Measurements from ENCODE around the gene CCDC102B.

The CCDC102B gene

DNA sequence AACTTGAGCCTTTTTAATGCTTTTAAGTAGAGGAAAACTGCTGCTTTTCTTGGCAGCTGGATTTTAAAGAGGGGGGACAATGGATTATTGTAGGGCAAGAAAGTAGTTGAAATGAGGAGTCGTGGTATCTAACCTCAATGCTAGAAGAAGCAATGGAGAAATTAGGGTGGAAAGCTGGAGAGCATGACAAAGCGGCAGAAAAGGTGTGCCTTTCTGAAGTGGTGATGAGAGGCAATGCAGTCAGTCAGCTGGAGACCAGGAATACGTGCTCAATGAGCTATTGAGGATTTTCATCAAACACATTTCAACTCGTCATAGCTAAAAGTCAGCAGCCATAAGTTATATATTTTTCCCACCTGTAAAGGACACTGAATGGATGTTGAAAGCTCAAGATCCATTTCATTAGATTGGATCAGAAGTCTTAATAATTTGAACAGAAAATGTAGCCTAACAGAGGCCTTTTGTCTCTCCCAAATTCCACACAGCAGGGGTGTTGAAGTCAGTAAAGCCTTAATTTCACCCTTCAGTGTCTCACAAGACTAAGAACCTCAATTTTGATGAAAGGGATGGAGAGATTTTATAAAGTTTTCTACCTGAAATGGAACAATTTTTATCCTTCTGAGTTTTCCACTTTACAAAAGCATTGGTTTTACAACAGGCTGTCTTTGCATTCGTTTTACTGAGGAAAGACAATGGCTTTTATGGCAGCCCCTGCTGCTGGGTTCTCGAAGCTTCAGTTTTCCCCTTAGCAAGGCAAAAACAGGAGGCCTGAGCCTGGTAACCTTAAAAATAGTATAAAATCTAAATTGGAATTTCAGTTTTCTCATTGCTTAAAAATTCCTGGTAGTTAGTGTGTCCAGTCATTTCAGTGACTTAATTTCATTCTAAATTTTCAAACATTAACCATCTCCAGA is 131.1 kb downstream of the CCDC102B start:
- no peak overlapping the region for H3K27ac ChIP-seq
- no peaks in the 10 kb centered on the region for H3K27me3 ChIP-seq (replicated peaks)
- TF ChIP-seq, protein P1, sequence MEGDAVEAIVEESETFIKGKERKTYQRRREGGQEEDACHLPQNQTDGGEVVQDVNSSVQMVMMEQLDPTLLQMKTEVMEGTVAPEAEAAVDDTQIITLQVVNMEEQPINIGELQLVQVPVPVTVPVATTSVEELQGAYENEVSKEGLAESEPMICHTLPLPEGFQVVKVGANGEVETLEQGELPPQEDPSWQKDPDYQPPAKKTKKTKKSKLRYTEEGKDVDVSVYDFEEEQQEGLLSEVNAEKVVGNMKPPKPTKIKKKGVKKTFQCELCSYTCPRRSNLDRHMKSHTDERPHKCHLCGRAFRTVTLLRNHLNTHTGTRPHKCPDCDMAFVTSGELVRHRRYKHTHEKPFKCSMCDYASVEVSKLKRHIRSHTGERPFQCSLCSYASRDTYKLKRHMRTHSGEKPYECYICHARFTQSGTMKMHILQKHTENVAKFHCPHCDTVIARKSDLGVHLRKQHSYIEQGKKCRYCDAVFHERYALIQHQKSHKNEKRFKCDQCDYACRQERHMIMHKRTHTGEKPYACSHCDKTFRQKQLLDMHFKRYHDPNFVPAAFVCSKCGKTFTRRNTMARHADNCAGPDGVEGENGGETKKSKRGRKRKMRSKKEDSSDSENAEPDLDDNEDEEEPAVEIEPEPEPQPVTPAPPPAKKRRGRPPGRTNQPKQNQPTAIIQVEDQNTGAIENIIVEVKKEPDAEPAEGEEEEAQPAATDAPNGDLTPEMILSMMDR (IDR thresholded peaks at IDR 0.05; ENCODE audit: low read depth, low read length, missing control alignments) = no peak
- no peak for DNase-seq
- H3K36me3 ChIP-seq (replicated peaks) = no peaks in the 10 kb centered on the region
- in situ Hi-C loops (cut with HindIII; ENCODE audit: low pct_ligation_motif_present, low sequenced_read_pairs) = no loop called here
- H3K4me3 ChIP-seq (ENCODE audit: low read depth, low read length) = no peak overlapping the region

DNA sequence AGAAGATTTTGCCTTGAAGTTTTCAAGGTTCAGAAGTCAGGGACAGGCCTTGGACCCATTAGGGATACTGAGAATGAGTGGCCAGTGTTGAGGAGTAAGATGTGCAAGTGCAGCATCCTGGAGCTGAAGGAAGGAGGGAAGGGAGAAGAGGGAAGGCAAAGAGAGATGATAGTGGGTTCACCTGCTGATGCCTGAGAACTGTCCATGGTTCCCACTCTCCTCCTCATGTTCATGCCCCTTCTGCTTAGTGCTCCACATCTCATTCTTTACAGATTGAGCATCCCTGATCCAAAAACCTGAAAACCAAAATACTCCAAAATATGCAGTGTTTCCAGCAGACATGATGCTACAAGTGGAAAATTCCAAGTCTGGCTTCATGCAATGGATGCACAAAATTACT is 137.8 kb downstream of the CCDC102B start:
- Histone ChIP-seq H3K4me3 (ENCODE audit: low read depth, low read length) (no peak overlapping the region), H3K27me3 (replicated peaks) (no peaks in the 10 kb centered on the region), H3K27ac (no peak overlapping the region), H3K36me3 (replicated peaks) (no peaks in the 10 kb centered on the region)
- in situ Hi-C loops (cut with HindIII; ENCODE audit: low pct_ligation_motif_present, low sequenced_read_pairs) = no loop called here
- no peak for DNase-seq
- TF ChIP-seq, protein P1 (IDR thresholded peaks at IDR 0.05; ENCODE audit: low read depth, low read length, missing control alignments) = no peak

DNA sequence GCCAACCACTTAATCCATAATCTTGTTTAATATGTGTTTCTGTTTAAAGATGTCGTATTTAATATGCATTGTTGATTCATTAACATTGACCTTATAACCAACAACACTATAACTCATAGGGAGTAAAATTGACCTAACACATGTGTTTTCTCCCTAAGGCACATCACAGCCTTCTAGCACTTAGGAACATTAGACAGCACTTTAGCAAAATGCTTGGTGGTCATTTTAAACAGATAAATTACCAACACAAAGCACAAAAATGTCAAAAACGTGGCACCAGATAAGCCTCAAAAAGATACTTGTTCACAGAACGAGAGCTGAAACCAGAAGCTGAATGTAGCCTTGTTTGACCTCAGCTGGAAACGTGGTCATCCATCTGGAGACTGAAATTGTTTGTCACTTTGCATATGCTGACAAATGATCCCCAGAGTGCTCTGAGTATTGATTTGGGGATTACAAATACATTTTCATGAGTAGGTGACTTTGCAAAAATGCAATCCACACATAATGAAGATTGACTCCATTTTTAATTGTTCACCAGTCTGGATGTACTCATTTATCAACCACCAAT is 139.2 kb downstream of the CCDC102B start:
- DNase-seq = no peak
- H3K27ac ChIP-seq = no peak overlapping the region
- TF ChIP-seq, protein P1 (IDR thresholded peaks at IDR 0.05; ENCODE audit: low read depth, low read length, missing control alignments) = no peak
- H3K4me3 ChIP-seq (ENCODE audit: low read depth, low read length) = no peak overlapping the region
- in situ Hi-C loops (cut with HindIII; ENCODE audit: low pct_ligation_motif_present, low sequenced_read_pairs) = no loop called here
- no peaks in the 10 kb centered on the region for H3K27me3 ChIP-seq (replicated peaks)
- no peaks in the 10 kb centered on the region for H3K36me3 ChIP-seq (replicated peaks)

DNA sequence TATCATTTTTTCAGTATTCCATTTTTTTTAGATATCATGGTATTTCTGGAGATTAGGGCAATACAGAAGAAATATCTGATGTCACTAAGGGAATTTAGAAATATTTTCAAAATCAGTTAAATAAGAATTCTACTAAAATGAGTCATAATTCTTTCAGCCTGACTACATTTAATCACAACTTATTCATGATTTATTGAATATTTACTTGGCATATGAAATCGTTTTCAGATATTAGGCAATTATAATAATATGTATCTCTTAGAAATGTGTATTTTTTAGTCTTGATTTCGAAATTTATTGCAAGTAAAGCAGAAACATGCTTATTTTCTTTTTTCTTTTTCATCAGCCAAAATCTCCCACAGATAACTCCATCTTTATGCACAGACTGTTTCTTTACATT is 142.2 kb downstream of the CCDC102B start:
- H3K36me3 ChIP-seq (replicated peaks) = no peaks in the 10 kb centered on the region
- H3K27me3 ChIP-seq (replicated peaks) = no peaks in the 10 kb centered on the region
- H3K27ac ChIP-seq = no peak overlapping the region
- H3K4me3 ChIP-seq (ENCODE audit: low read depth, low read length) = no peak overlapping the region
- TF ChIP-seq, protein P1 (IDR thresholded peaks at IDR 0.05; ENCODE audit: low read depth, low read length, missing control alignments) = no peak
- in situ Hi-C loops (cut with HindIII; ENCODE audit: low pct_ligation_motif_present, low sequenced_read_pairs) = no loop called here
- no peak for DNase-seq

DNA sequence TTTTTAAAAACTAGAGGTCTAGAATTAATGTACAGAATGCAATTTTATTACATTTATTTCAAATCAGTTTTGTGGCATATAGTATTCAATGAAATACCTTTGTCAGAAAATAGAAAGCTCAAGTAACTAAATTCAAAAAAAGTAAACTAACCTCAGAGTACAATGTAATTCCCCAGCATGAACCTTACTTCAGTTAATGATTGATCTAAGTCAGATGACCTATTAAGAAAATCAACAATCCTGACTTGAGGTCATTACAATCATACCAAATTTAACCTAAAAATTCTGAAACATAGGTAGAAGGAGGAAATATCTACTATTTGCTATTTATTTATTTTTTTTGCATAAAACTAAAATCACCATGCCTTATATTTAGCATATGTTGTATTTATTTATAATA is 142.9 kb downstream of the CCDC102B start:
- Histone ChIP-seq H3K27ac (no peak overlapping the region), H3K27me3 (replicated peaks) (no peaks in the 10 kb centered on the region), H3K36me3 (replicated peaks) (no peaks in the 10 kb centered on the region), H3K4me3 (ENCODE audit: low read depth, low read length) (no peak overlapping the region)
- in situ Hi-C loops (cut with HindIII; ENCODE audit: low pct_ligation_motif_present, low sequenced_read_pairs) = no loop called here
- TF ChIP-seq, protein P1 (IDR thresholded peaks at IDR 0.05; ENCODE audit: low read depth, low read length, missing control alignments) = no peak
- no peak for DNase-seq

Measured in brain microvascular endothelial cell (primary cell).